ENCODE measurements around the gene RNU1-2. TPM values are rescaled to one million over a fixed set of nuclear protein-coding genes. Genes with fewer than 3 reads are reported as not detected.
A peak's percentile ranks its signal among the peaks of the same experiment; 100 is the strongest.
"Not testable (repeated sequence)": the region's sequence is repeated elsewhere in the genome, so short reads cannot be mapped to it uniquely, and the experiment has no call there.

The RNU1-2 gene
- total RNA-seq, 1 donor from 2014 or later = 6,387 TPM

GRCh38 chr1:16888860-16889816, 6.6 kb upstream of the RNU1-2 start:
- peak; percentile 88 for ATAC-seq

- not testable (repeated sequence) for ATAC-seq
Measured at GRCh38 chr1:16890539-16891021, 5.2 kb upstream of the RNU1-2 start.

- ATAC-seq = not testable (repeated sequence)
Measured at GRCh38 chr1:16891057-16891456, 4.7 kb upstream of the RNU1-2 start.

- ATAC-seq = not testable (repeated sequence)
Measured at GRCh38 chr1:16892978-16893525, 2.7 kb upstream of the RNU1-2 start.

GRCh38 chr1:16893796-16894195, 2.0 kb upstream of the RNU1-2 start:
- not testable (repeated sequence) for ATAC-seq

GRCh38 chr1:16894338-16894737, 1.4 kb upstream of the RNU1-2 start:
- ATAC-seq = not testable (repeated sequence)

- not testable (repeated sequence) for ATAC-seq
Measured at GRCh38 chr1:16895233-16895597, 565 bp upstream of the RNU1-2 start.

GRCh38 chr1:16896316-16897055, 706 bp downstream of the RNU1-2 start:
- not testable (repeated sequence) for ATAC-seq

- not testable (repeated sequence) for ATAC-seq
Measured at GRCh38 chr1:16897653-16898052, 1.9 kb downstream of the RNU1-2 start.

GRCh38 chr1:16898298-16898697, 2.5 kb downstream of the RNU1-2 start:
- ATAC-seq = not testable (repeated sequence)

GRCh38 chr1:16899020-16899419, 3.2 kb downstream of the RNU1-2 start:
- ATAC-seq = not testable (repeated sequence)

GRCh38 chr1:16900751-16901150, 5.0 kb downstream of the RNU1-2 start:
- no peak for ATAC-seq

- ATAC-seq = not testable (repeated sequence)
Measured at GRCh38 chr1:16901371-16901770, 5.6 kb downstream of the RNU1-2 start.

- no peak for ATAC-seq
Measured at GRCh38 chr1:16903054-16903453, 7.3 kb downstream of the RNU1-2 start.

GRCh38 chr1:16903458-16903796, 7.6 kb downstream of the RNU1-2 start:
- no peak for ATAC-seq

GRCh38 chr1:16904560-16905109, 8.9 kb downstream of the RNU1-2 start:
- ATAC-seq = peak; percentile 98

GRCh38 chr1:16905110-16905867, 9.5 kb downstream of the RNU1-2 start:
- ATAC-seq = peak; percentile 90

GRCh38 chr1:16905868-16906702, 10.3 kb downstream of the RNU1-2 start:
- ATAC-seq = no peak

GRCh38 chr1:16906873-16907272, 11.1 kb downstream of the RNU1-2 start:
- no peak for ATAC-seq

- no peak for ATAC-seq
Measured at GRCh38 chr1:16907870-16908758, 12.3 kb downstream of the RNU1-2 start.
